Measurements from ENCODE around the gene RCAN1.

The RCAN1 gene

DNA sequence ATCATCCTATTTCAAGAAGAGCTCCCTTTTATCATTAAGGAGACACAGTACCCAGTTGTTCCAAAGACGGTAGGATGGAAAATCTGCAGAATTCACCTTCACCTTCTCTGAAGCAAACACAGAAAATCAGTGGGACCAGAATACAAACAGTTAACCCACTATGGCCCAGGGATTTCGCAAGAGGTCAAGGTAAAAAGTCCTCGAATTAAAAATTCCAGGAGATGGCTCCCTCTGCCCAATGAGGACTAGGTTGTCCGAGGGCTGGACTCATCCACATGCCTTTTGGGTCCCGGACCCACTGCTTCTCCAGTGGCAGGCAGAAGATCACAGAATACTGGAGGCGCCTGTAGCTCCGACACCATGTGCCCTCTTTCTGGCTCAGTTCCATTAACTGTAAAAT lies 42.9 kb downstream of the RCAN1 start:
- TF ChIP-seq, protein P1, sequence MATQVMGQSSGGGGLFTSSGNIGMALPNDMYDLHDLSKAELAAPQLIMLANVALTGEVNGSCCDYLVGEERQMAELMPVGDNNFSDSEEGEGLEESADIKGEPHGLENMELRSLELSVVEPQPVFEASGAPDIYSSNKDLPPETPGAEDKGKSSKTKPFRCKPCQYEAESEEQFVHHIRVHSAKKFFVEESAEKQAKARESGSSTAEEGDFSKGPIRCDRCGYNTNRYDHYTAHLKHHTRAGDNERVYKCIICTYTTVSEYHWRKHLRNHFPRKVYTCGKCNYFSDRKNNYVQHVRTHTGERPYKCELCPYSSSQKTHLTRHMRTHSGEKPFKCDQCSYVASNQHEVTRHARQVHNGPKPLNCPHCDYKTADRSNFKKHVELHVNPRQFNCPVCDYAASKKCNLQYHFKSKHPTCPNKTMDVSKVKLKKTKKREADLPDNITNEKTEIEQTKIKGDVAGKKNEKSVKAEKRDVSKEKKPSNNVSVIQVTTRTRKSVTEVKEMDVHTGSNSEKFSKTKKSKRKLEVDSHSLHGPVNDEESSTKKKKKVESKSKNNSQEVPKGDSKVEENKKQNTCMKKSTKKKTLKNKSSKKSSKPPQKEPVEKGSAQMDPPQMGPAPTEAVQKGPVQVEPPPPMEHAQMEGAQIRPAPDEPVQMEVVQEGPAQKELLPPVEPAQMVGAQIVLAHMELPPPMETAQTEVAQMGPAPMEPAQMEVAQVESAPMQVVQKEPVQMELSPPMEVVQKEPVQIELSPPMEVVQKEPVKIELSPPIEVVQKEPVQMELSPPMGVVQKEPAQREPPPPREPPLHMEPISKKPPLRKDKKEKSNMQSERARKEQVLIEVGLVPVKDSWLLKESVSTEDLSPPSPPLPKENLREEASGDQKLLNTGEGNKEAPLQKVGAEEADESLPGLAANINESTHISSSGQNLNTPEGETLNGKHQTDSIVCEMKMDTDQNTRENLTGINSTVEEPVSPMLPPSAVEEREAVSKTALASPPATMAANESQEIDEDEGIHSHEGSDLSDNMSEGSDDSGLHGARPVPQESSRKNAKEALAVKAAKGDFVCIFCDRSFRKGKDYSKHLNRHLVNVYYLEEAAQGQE (IDR thresholded peaks at IDR 0.05; ENCODE audit: insufficient read depth in 1 of 2, low read depth in 2 of 2, low read length in 2 of 2) = no peak
- TF ChIP-seq POLR2AphosphoS5 (IDR thresholded peaks at IDR 0.05; ENCODE audit: low read depth, low read length) (no peak), FOXP2 (optimal IDR thresholded peaks at IDR 0.05; ENCODE audit: borderline replicate concordance, extremely low read depth, extremely low read length, insufficient read depth) (no peak), SIN3A (IDR thresholded peaks at IDR 0.05; ENCODE audit: borderline replicate concordance, insufficient read depth, low read length) (no peak), TAF1 (IDR thresholded peaks at IDR 0.05; ENCODE audit: borderline replicate concordance, insufficient read depth, low read length) (no peak)

DNA sequence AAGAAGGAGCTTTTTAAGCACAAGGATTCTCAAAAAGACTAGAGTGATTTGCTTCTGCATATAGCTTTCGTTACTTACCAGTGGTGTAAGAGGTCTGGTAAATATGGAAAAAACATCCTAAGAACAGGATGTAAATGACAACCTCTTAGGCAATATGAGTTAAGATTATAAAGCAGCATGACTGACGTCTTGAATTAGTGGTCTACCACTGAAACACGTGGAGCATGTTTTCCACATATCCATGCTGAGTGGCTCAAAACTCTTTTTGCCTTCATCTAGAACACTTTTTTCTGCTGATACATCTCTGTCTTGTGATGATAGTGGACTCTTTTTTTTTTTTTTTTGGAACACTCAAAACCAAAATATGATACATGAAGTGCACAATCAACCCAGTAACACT lies 44.6 kb downstream of the RCAN1 start:
- TF ChIP-seq FOXP2 (optimal IDR thresholded peaks at IDR 0.05; ENCODE audit: borderline replicate concordance, extremely low read depth, extremely low read length, insufficient read depth) (no peak), TAF1 (IDR thresholded peaks at IDR 0.05; ENCODE audit: borderline replicate concordance, insufficient read depth, low read length) (no peak), SIN3A (IDR thresholded peaks at IDR 0.05; ENCODE audit: borderline replicate concordance, insufficient read depth, low read length) (no peak), POLR2AphosphoS5 (IDR thresholded peaks at IDR 0.05; ENCODE audit: low read depth, low read length) (no peak)
- TF ChIP-seq, protein P1 (IDR thresholded peaks at IDR 0.05; ENCODE audit: insufficient read depth in 1 of 2, low read depth in 2 of 2, low read length in 2 of 2) = no peak

DNA sequence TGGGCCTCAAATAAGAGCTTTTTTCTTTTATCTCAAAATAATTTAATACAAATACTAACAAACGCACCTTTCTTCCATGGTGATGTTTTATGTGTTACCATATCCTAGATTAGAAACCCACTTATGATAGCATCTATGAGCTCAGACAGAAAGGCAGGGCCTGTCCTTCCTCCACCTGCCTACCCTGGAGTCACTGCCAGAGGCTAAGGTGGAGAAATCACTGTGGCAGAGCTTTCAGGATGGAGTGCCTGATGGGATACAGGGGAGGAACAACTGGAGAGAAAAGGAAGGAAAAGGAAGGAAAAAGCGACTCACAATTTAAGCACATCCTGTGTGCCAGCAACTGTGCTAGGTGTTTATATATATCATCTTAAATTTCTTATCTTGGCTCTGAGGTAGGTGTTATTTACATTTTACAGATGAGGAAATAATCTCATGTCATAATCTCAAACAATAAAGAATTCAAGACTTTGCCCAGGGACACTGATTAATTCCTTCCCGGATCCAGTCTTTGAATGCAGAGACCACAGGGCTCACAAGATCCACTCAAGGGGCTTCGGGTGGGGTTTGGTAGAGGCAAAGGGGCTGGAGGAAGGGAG lies 45.4 kb downstream of the RCAN1 start:
- TF ChIP-seq POLR2AphosphoS5 (IDR thresholded peaks at IDR 0.05; ENCODE audit: low read depth, low read length) (no peak), FOXP2 (optimal IDR thresholded peaks at IDR 0.05; ENCODE audit: borderline replicate concordance, extremely low read depth, extremely low read length, insufficient read depth) (no peak), SIN3A (IDR thresholded peaks at IDR 0.05; ENCODE audit: borderline replicate concordance, insufficient read depth, low read length) (no peak), TAF1 (IDR thresholded peaks at IDR 0.05; ENCODE audit: borderline replicate concordance, insufficient read depth, low read length) (no peak)
- TF ChIP-seq, protein P1 (IDR thresholded peaks at IDR 0.05; ENCODE audit: insufficient read depth in 1 of 2, low read depth in 2 of 2, low read length in 2 of 2) = no peak

DNA sequence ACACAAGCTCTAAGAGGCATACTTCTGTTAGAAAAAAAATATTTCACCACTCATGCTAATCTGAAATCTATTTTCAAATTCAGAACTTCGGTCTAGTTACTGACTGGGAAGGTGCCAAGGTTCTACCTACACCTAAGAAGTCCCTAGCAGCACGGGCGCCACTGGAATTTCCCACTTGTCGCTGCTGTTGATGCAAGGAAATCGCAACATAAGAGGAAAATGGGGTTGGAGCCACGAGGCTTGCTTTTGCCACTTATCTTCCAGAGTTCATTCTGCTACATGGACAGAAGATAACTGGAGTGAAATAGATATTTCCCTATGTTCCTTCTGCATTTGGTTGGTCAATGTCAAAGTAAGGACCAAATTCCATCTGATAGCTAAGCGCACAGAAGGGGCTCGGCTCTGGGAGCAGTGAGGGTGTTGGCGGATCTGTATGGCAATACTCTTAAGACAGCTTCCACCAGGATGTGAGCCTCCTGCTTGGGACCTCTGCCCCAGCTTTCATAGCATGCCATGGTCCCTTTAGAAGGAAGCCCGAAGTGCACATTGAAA lies 47.2 kb downstream of the RCAN1 start:
- TF ChIP-seq POLR2AphosphoS5 (IDR thresholded peaks at IDR 0.05; ENCODE audit: low read depth, low read length) (no peak), SIN3A (IDR thresholded peaks at IDR 0.05; ENCODE audit: borderline replicate concordance, insufficient read depth, low read length) (no peak), TAF1 (IDR thresholded peaks at IDR 0.05; ENCODE audit: borderline replicate concordance, insufficient read depth, low read length) (no peak), FOXP2 (optimal IDR thresholded peaks at IDR 0.05; ENCODE audit: borderline replicate concordance, extremely low read depth, extremely low read length, insufficient read depth) (no peak)
- TF ChIP-seq, protein P1 (IDR thresholded peaks at IDR 0.05; ENCODE audit: insufficient read depth in 1 of 2, low read depth in 2 of 2, low read length in 2 of 2) = no peak
